ENCODE data around the gene CD3D.

Gene CD3D

GRCh38 chr11:118343981-118344515 lies 1.5 kb upstream of the CD3D start, which contains the start of gene CD3G:
Gene CD3G (plus strand): TSS chr11:118344344. CDS start chr11:118344424, 80 bp downstream.
- no peaks in the 10 kb centered on the region for H3K79me1 ChIP-seq (replicated peaks; ENCODE audit: low read length, poor library complexity, severe bottlenecking)
- no peak within 1 kb of the TSS for H2BK120ac ChIP-seq (ENCODE audit: low read depth, low read length)
- DNase-seq, result no peak
- H3K23ac ChIP-seq (ENCODE audit: low read length in 2 of 2), result no peak within 1 kb of the TSS
- H3K14ac ChIP-seq (ENCODE audit: low read length in 2 of 2), result no peak within 1 kb of the TSS
- H3K27me3 ChIP-seq (ENCODE audit: control insufficient read depth in 1 of 2, insufficient read depth in 1 of 2, low read length in 2 of 2), result peaks cover 58 to 82% of the 10 kb centered on the region in 2 experiments
- H2AK5ac ChIP-seq (ENCODE audit: low read length, severe bottlenecking), result no peak within 1 kb of the TSS
- no peak within 1 kb of the TSS for H3K18ac ChIP-seq (ENCODE audit: low read depth in 1 of 2, low read length in 2 of 2)
- no peak within 1 kb of the TSS for H2BK12ac ChIP-seq (ENCODE audit: low read length in 2 of 2)
- no peaks in the 10 kb centered on the region for H3K4me1 ChIP-seq (ENCODE audit: control insufficient read depth, insufficient read depth, low read depth, low read length)
- WGBS, result 73% methylated on average over 6 of the region's 6 CpGs
- H3K36me3 ChIP-seq (ENCODE audit: control insufficient read depth in 1 of 2, insufficient read depth in 2 of 2, low read depth in 1 of 2, low read length in 2 of 2), result no peaks in the 10 kb centered on the region
- H3K4me3 ChIP-seq (ENCODE audit: insufficient read depth in 1 of 2, low read depth in 1 of 2, low read length in 2 of 2), result no peak within 1 kb of the TSS
- no peak within 1 kb of the TSS for H4K8ac ChIP-seq (ENCODE audit: low read length)
- H2BK15ac ChIP-seq (ENCODE audit: low read depth, poor library complexity, severe bottlenecking), result no peak within 1 kb of the TSS
- H2AFZ ChIP-seq (ENCODE audit: low read depth, low read length), result no peak within 1 kb of the TSS
- no peak within 1 kb of the TSS for H3K9ac ChIP-seq (ENCODE audit: low read length)
- H2BK5ac ChIP-seq (ENCODE audit: low read depth, low read length, poor library complexity, severe bottlenecking), result no peak within 1 kb of the TSS
- H3K4ac ChIP-seq (ENCODE audit: low read depth in 1 of 2, low read length in 2 of 2), result no peak within 1 kb of the TSS
- no peaks in the 10 kb centered on the region for H3K9me3 ChIP-seq (ENCODE audit: control insufficient read depth, low read length)
- H3K27ac ChIP-seq (ENCODE audit: low read length, poor library complexity, severe bottlenecking), result no peak within 1 kb of the TSS
- no peak within 1 kb of the TSS for H3K4me2 ChIP-seq (ENCODE audit: low read length, poor library complexity, severe bottlenecking)
- H4K91ac ChIP-seq (ENCODE audit: low read length), result no peak within 1 kb of the TSS

GRCh38 chr11:118343248-118343647 lies 743 bp upstream of the CD3D start:
- Histone ChIP-seq H3K27me3 (ENCODE audit: control insufficient read depth in 1 of 2, insufficient read depth in 1 of 2, low read length in 2 of 2) (peaks cover 58 to 81% of the 10 kb centered on the region in 2 experiments), H3K4ac (ENCODE audit: low read depth in 1 of 2, low read length in 2 of 2) (no peak overlapping the region), H3K18ac (ENCODE audit: low read depth in 1 of 2, low read length in 2 of 2) (no peak overlapping the region), H4K91ac (ENCODE audit: low read length) (no peak overlapping the region), H2AFZ (ENCODE audit: low read depth, low read length) (no peak overlapping the region), H2AK5ac (ENCODE audit: low read length, severe bottlenecking) (no peak overlapping the region), H3K36me3 (ENCODE audit: control insufficient read depth in 1 of 2, insufficient read depth in 2 of 2, low read depth in 1 of 2, low read length in 2 of 2) (no peaks in the 10 kb centered on the region), H3K79me1 (replicated peaks; ENCODE audit: low read length, poor library complexity, severe bottlenecking) (no peaks in the 10 kb centered on the region), H3K9ac (ENCODE audit: low read length) (no peak overlapping the region), H2BK12ac (ENCODE audit: low read length in 2 of 2) (no peak overlapping the region), H3K23ac (ENCODE audit: low read length in 2 of 2) (no peak overlapping the region), H3K14ac (ENCODE audit: low read length in 2 of 2) (no peak overlapping the region), H3K9me3 (ENCODE audit: control insufficient read depth, low read length) (no peaks in the 10 kb centered on the region), H3K4me1 (ENCODE audit: control insufficient read depth, insufficient read depth, low read depth, low read length) (no peaks in the 10 kb centered on the region), H3K27ac (ENCODE audit: low read length, poor library complexity, severe bottlenecking) (no peak overlapping the region), H2BK15ac (ENCODE audit: low read depth, poor library complexity, severe bottlenecking) (no peak overlapping the region), H3K4me2 (ENCODE audit: low read length, poor library complexity, severe bottlenecking) (no peak overlapping the region), H2BK120ac (ENCODE audit: low read depth, low read length) (no peak overlapping the region), H3K4me3 (ENCODE audit: insufficient read depth in 1 of 2, low read depth in 1 of 2, low read length in 2 of 2) (no peak overlapping the region), H4K8ac (ENCODE audit: low read length) (no peak overlapping the region), H2BK5ac (ENCODE audit: low read depth, low read length, poor library complexity, severe bottlenecking) (no peak overlapping the region)
- DNase-seq, result no peak
- 86% methylated on average over 9 of the region's 9 CpGs for WGBS

GRCh38 chr11:118341815-118342489 lies 553 bp downstream of the CD3D start:
- no peak overlapping the region for H3K23ac ChIP-seq (ENCODE audit: low read length in 2 of 2)
- no peaks in the 10 kb centered on the region for H3K36me3 ChIP-seq (ENCODE audit: control insufficient read depth in 1 of 2, insufficient read depth in 2 of 2, low read depth in 1 of 2, low read length in 2 of 2)
- no peak overlapping the region for H3K9ac ChIP-seq (ENCODE audit: low read length)
- H3K4ac ChIP-seq (ENCODE audit: low read depth in 1 of 2, low read length in 2 of 2), result no peak overlapping the region
- no peaks in the 10 kb centered on the region for H3K79me1 ChIP-seq (replicated peaks; ENCODE audit: low read length, poor library complexity, severe bottlenecking)
- H3K27me3 ChIP-seq (ENCODE audit: control insufficient read depth in 1 of 2, insufficient read depth in 1 of 2, low read length in 2 of 2), result peaks cover 53 to 72% of the 10 kb centered on the region in 2 experiments
- H2BK5ac ChIP-seq (ENCODE audit: low read depth, low read length, poor library complexity, severe bottlenecking), result no peak overlapping the region
- no peak for DNase-seq
- H2AK5ac ChIP-seq (ENCODE audit: low read length, severe bottlenecking), result no peak overlapping the region
- H3K4me2 ChIP-seq (ENCODE audit: low read length, poor library complexity, severe bottlenecking), result no peak overlapping the region
- no peak overlapping the region for H3K4me3 ChIP-seq (ENCODE audit: insufficient read depth in 1 of 2, low read depth in 1 of 2, low read length in 2 of 2)
- H3K9me3 ChIP-seq (ENCODE audit: control insufficient read depth, low read length), result no peaks in the 10 kb centered on the region
- H3K18ac ChIP-seq (ENCODE audit: low read depth in 1 of 2, low read length in 2 of 2), result no peak overlapping the region
- no peak overlapping the region for H2BK12ac ChIP-seq (ENCODE audit: low read length in 2 of 2)
- WGBS, result 68% methylated on average over 5 of the region's 5 CpGs
- no peak overlapping the region for H4K8ac ChIP-seq (ENCODE audit: low read length)
- no peak overlapping the region for H3K14ac ChIP-seq (ENCODE audit: low read length in 2 of 2)
- no peak overlapping the region for H2BK15ac ChIP-seq (ENCODE audit: low read depth, poor library complexity, severe bottlenecking)
- no peak overlapping the region for H4K91ac ChIP-seq (ENCODE audit: low read length)
- no peak overlapping the region for H3K27ac ChIP-seq (ENCODE audit: low read length, poor library complexity, severe bottlenecking)
- H3K4me1 ChIP-seq (ENCODE audit: control insufficient read depth, insufficient read depth, low read depth, low read length), result no peaks in the 10 kb centered on the region
- H2AFZ ChIP-seq (ENCODE audit: low read depth, low read length), result no peak overlapping the region
- no peak overlapping the region for H2BK120ac ChIP-seq (ENCODE audit: low read depth, low read length)

- 83% methylated on average over 3 of the region's 3 CpGs for WGBS
- no peak overlapping the region for H2AFZ ChIP-seq (ENCODE audit: low read depth, low read length)
- no peak overlapping the region for H3K4me3 ChIP-seq (ENCODE audit: insufficient read depth in 1 of 2, low read depth in 1 of 2, low read length in 2 of 2)
- DNase-seq, result no peak
- no peak overlapping the region for H3K27ac ChIP-seq (ENCODE audit: low read length, poor library complexity, severe bottlenecking)
- H3K9me3 ChIP-seq (ENCODE audit: control insufficient read depth, low read length), result no peaks in the 10 kb centered on the region
- no peak overlapping the region for H3K14ac ChIP-seq (ENCODE audit: low read length in 2 of 2)
- no peaks in the 10 kb centered on the region for H3K4me1 ChIP-seq (ENCODE audit: control insufficient read depth, insufficient read depth, low read depth, low read length)
- no peaks in the 10 kb centered on the region for H3K79me1 ChIP-seq (replicated peaks; ENCODE audit: low read length, poor library complexity, severe bottlenecking)
- H4K8ac ChIP-seq (ENCODE audit: low read length), result no peak overlapping the region
- H3K18ac ChIP-seq (ENCODE audit: low read depth in 1 of 2, low read length in 2 of 2), result no peak overlapping the region
- H2BK5ac ChIP-seq (ENCODE audit: low read depth, low read length, poor library complexity, severe bottlenecking), result no peak overlapping the region
- no peak overlapping the region for H2BK12ac ChIP-seq (ENCODE audit: low read length in 2 of 2)
- H3K4me2 ChIP-seq (ENCODE audit: low read length, poor library complexity, severe bottlenecking), result no peak overlapping the region
- H3K4ac ChIP-seq (ENCODE audit: low read depth in 1 of 2, low read length in 2 of 2), result no peak overlapping the region
- H3K27me3 ChIP-seq (ENCODE audit: control insufficient read depth in 1 of 2, insufficient read depth in 1 of 2, low read length in 2 of 2), result peaks cover 57 to 74% of the 10 kb centered on the region in 2 experiments
- H2BK120ac ChIP-seq (ENCODE audit: low read depth, low read length), result no peak overlapping the region
- H3K23ac ChIP-seq (ENCODE audit: low read length in 2 of 2), result no peak overlapping the region
- H4K91ac ChIP-seq (ENCODE audit: low read length), result no peak overlapping the region
- H2BK15ac ChIP-seq (ENCODE audit: low read depth, poor library complexity, severe bottlenecking), result no peak overlapping the region
- no peak overlapping the region for H2AK5ac ChIP-seq (ENCODE audit: low read length, severe bottlenecking)
- H3K9ac ChIP-seq (ENCODE audit: low read length), result no peak overlapping the region
- H3K36me3 ChIP-seq (ENCODE audit: control insufficient read depth in 1 of 2, insufficient read depth in 2 of 2, low read depth in 1 of 2, low read length in 2 of 2), result no peaks in the 10 kb centered on the region
These were observed 1.2 kb downstream of the CD3D start for GRCh38 chr11:118341261-118341660.
